Stimulated activated CD8-positive, alpha-beta memory T cell treated with anti-CD3 and anti-CD28 coated beads, Interleukin-4, amount 100 ng/mL, for 4 hours (primary cell): Measurements from ENCODE around the gene SLC25A51.

ENCODE experiments used
- DNase-seq, 2 donors: peaks; one replicate each; pipeline ENCODE4 v3.0.0-alpha.2; 2020; ENCODE audit warnings: low read depth in 2 of 2, low spot score in 1 of 2

Gene SLC25A51, protein sequence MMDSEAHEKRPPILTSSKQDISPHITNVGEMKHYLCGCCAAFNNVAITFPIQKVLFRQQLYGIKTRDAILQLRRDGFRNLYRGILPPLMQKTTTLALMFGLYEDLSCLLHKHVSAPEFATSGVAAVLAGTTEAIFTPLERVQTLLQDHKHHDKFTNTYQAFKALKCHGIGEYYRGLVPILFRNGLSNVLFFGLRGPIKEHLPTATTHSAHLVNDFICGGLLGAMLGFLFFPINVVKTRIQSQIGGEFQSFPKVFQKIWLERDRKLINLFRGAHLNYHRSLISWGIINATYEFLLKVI

DNA sequence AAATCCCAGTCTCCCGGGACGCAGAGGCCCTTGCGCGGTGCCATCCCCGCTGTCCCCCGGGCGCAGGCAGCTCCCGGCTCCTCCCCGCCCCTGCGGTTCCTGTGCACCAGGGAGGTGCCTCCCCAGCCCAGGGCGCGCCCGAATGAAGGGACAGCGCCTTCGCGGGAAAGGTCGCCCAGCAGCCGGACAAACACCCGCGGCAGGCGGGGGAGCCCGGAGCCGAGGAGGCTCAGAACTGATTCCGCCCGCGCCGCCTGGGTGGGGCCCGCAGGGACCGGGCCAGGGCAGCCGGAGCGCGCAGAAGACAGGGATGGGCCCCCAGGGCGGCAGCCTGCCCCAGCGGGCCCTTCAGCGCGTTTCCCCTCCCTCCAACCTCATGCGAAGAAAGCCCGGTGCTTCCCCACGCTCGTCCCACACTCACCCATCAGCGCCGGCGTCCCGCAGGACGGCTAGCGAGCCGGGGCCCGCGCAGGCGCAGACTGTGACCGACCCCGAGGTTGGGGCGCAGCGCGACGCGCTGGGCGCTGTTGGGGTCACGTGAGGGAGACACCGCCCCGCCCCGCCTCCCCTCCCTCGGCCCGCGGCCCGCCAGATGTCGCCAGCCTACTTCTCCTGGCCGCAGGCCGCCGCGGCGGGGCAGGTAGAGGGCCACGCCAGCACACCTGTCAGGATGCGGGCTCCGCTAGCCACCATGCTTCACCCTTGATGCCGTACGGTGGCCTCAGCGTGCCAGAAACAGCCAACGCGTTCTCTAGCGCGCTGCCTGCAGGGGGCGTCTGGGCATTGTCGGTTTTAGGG is at the start of gene SLC25A51:
SLC25A51 (minus strand) TSS at position 481 of the 798 bp plus-strand sequence. CDS start 15,577 bp downstream, outside the sequence.
- DNase-seq = peak; percentile 86 to 95

- DNase-seq = no peak
Measured at GRCh38 chr9:37953206-37953774, 49.4 kb upstream of the SLC25A51 start.

DNA sequence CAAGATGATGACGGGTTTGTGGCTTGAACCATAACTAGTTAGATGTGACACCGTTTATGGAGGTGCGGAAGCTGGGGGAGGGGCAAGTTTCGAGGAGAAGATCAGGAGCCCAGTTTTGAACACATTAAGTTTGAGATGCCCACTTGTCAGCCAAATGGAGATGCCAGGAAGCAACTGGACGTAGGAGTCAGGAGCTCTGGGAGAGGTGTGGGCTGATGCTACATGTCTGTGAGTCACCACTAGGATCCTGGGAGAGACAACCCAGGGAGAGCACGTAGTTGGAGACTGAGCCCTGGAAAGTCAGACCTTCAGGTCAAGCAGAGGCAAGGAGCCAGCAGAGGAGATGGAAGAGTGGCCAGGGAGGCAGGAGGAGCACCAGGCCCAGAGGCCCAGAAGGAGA is 48.8 kb upstream of the SLC25A51 start:
- no peak for DNase-seq

GRCh38 chr9:37951671-37952449 is 47.9 kb upstream of the SLC25A51 start:
- DNase-seq = no peak

GRCh38 chr9:37950561-37950960 is 46.6 kb upstream of the SLC25A51 start:
- no peak for DNase-seq

DNA sequence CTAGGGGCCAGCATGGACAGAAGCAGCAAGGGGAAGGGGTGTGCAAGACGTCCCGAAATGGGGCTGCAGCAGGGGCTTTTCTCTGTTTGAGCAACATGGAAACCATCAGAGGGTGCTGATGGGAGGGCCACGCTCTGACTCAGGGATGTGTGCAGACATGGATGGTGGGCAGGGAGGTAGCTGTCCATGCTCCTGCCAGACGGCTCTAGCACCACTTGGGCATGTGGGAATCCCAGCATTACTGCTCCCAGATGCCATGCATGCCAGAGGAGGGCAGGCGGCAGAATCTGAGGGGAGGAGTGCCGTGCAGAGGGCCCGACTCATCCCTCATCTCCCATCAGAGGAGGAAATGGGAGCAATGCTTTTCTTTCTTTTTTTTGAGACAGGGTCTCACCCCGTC is 45.6 kb upstream of the SLC25A51 start:
- no peak for DNase-seq

GRCh38 chr9:37948417-37948980 is 44.6 kb upstream of the SLC25A51 start:
- DNase-seq = no peak

DNA sequence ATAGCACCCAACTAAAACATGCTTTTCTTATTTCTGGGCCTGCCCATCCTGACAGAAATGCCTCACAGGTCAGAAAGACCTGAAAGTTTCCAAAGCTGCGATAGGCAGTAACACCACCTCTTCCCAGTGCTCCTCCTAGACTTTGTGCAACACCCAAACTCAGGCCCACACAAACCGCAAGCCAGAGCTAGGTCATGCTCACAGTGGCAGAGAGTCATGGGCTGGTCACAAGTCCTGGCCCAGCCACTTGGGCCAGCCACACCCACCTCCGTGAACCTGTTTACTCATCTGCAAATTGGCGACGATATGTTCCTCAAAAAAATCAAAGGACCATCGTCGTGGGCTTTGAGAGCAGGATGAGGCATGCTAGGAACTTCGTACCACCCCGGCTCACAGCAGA is 44.0 kb upstream of the SLC25A51 start:
- DNase-seq = no peak

GRCh38 chr9:37947471-37947870 is 43.5 kb upstream of the SLC25A51 start:
- no peak for DNase-seq

- DNase-seq = no peak
Measured at GRCh38 chr9:37946971-37947370, 43.0 kb upstream of the SLC25A51 start.

DNA sequence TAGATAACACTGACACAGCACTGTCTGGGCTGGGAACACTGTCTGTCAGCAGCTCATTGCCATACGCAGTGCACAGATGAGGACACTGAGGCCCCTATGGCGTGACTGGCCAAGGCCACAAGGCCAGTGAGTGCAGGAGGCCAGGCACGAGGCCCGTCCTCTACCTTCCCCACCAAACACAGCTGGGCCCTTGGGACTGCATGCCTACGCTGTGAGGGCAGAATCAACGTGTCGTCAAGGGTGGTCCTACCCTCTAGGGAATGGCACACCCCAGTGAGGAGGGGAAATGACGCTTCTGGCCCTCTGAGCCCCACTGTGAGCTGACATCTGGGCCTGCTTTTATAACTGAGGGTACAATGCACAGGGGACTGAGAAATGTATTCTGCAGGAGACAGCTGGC is 42.1 kb upstream of the SLC25A51 start:
- no peak for DNase-seq

DNA sequence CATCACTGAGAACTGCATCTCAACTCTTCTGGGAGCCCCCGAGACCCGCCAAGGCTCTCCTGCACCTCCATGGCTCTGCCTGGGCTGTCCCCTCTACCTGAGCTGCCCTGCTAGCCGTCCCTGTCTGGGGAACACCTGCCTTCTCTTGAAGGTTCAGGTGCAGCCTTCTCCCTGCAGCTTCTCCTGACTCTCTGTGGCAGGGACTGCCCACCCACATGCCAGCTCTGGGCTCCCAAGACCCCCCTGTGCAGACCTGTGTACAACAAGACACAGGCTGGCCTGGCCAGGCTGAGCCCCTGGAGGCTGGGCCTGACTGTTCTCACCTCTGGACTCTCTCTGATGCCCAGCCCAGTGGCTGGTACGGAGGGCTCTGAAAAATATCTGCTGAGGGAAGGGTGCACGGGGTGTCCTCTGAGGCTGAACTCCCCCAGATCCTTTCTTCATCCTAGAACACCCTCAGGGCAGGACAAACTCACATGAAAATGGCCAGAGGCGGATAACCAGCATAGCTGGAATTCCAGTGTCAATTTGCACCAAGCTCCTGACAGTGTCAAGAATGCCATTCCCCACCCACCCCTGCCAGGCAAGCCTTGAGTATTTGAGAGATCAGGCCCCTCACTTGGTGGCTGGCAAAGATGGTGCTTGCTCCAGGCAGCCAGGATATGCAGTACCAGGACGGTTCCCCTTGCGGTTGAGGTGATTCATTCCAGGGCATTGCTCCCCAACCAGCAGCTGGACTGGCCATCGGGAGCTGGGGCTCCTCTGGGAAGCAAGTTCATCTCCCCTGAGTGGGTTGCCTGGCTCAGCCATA is 40.9 kb upstream of the SLC25A51 start:
- DNase-seq = no peak

DNA sequence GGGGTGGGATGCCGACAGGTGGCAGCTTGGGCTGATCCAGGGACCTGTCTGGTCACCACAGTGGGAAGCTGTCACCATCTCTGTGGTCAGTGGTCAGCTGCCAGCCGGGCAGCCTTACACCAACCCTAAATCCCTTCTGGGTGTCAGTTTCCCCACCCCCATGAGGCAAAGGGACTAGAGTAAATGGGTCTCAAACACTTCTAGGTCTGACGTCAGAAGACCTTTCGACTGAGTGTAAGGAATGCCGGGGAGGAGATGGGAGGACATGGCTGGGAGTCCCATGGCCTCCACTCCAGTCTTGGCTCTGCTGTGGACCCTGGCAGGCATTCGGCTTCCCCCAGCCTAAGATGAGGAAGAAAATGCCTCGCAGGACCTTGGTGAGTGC is 40.3 kb upstream of the SLC25A51 start:
- no peak for DNase-seq

GRCh38 chr9:37943345-37944265 is 39.7 kb upstream of the SLC25A51 start:
- DNase-seq = no peak

DNA sequence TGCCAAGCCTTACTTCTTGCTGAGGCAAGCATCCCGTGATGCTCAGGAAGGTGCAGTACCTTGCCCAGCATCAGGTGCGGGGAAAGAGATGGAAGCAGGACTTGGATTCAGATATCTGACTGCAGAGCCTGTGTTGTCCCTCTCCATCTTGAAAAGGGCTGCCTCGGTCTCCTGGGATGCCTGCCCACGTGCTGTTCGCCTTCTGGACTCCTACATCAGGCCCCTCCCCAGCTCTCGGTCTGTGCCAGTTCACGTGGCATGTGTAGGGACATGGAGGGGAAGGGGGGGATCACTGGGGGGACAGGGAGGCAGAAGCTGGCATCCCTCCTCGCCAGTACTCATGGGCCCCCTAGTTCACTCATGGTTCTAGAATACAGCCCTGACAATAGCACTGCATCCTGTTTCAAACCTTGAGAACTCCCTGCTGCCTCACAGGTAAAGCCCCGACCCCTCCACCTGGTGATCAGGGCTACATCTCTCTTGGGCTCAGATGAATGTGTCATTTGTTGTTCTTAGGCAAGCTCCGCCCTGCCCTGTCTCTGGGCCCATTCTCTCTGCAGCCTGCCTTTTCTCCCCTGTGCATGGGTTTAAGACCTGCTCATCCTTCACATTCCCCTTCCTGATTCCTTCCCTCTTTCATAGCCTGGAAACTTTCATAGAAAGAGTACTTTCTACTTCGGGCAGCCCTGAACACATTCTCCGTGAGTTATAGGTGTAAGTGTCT is 38.9 kb upstream of the SLC25A51 start:
- no peak for DNase-seq

DNA sequence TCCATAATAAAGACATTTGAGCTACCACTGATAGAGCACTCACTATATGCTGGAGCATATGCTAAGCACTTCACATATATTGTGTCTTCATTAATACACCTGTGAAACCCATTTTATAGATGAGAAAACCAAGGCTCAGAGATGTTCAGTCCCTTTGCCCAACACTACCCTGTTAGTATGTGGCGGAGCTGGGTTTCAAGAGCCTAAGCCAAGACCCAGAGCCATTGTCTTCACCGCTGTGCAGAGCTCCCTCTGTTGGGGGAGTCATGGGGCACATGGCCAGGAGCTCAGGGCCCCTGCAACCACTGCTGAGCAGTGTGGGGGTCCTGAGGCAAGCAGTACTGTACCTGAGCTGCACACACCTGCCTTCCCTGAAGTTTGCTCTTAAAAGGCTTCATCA is 37.3 kb upstream of the SLC25A51 start:
- DNase-seq = no peak

DNA sequence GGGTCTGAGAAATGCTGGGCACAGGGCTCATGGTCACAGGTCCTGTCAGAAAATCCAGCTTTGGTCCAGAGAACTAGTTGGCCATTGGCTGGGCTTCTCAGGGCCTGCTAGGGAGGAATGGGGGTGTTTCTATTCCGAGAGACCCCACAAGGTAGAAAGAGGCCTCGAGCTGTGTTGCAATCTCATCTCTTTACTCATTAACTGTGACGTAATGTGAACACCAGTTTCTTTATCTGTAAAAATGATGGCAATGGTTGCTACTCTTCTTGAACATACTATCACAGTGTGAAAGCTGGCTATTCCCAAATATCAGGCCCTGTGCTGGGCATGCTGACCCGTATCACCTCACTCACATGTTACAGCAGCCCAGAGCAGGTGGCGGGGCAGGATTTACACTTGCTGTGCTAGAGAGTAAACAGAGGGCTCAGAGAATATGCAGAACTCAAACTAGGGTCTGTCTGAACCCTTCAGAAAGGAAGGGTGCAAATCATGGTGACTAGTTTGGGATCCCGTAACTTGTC is 35.7 kb upstream of the SLC25A51 start:
- no peak for DNase-seq

- no peak for DNase-seq
Measured at GRCh38 chr9:37938121-37938891, 34.4 kb upstream of the SLC25A51 start.
